Stromal cell of bone marrow (primary cell): ENCODE data around the gene LRRC9.
"Not testable (repeated sequence)": the region's sequence is repeated elsewhere in the genome, so short reads cannot be mapped to it uniquely, and the experiment has no call there.

Source experiments
- DNase-seq: peaks from one replicate; pipeline ENCODE4 v3.0.0-alpha.2; 2012; ENCODE audit warnings: low read depth

Gene LRRC9

GRCh38 chr14:59957890-59958289 is 37.9 kb downstream of the LRRC9 start:
- not testable (repeated sequence) for DNase-seq

GRCh38 chr14:59959668-59960067 is 39.7 kb downstream of the LRRC9 start:
- DNase-seq = no peak

DNA sequence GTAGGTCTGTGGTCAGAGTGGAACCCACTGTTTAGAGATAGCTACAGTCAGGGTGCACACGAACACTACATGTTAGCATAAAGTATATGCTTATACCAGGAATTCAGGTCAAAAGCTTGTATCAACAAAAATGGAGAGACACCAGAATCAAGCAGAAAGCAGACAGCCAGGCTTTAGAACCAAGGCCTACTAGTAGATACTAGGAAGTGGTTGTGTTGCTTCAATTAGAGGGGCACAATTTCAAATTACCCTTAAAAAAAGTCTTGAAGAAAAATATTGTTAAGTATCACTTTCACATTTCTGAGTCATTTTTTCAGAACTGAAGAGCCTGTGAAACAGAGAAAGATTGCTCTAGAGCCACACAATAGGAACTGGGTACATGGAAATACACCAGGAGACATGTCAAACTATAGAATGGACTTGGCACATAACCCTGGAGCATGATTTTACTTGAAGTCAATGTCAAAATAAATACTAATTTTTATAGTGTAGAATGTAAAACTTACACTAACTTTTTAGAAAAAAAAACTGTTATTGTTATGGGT is 41.6 kb downstream of the LRRC9 start:
- DNase-seq = no peak

GRCh38 chr14:59964251-59965007 is 44.5 kb downstream of the LRRC9 start:
- DNase-seq = no peak

GRCh38 chr14:59969319-59969718 is 49.4 kb downstream of the LRRC9 start:
- no peak for DNase-seq

DNA sequence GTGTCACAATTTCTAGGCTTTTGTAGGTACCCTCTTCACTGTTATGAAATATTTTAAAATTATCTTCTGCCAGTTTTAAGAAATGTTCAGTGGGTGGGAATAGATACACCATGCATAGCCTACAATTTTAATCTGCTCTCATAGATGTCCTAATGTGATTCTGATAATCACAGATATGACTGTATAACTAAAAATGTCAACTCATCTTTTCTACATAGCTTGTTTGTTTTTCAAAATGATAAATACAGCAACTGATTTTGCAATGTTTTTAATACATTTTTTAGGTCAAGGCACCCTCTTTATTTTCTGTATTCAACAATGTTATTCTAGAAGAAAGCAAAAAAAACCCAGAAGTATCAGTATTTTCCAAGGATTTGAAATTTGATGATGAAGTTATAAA is 61.6 kb downstream of the LRRC9 start:
- no peak for DNase-seq

GRCh38 chr14:59983048-59983447 is 63.1 kb downstream of the LRRC9 start:
- DNase-seq = no peak

- DNase-seq = no peak
These were observed 66.7 kb downstream of the LRRC9 start for GRCh38 chr14:59986556-59987059.

DNA sequence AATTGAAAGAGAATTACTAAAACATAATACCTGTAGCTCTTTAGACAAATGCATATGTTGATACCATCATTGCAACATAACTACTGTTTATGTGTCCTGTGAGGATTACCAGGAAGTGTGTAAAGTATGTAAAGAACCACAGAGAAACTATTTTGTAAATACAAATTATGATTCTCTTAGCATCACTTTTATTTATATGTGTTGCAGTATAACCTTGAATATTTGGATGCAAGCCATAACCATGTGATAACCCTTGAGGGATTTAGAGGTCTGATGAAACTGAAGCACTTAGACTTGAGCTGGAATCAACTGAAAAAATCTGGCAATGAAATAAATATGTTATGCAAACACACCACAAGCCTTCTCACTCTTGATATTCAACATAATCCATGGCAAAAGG is 77.5 kb downstream of the LRRC9 start:
- DNase-seq = no peak

- no peak for DNase-seq
These were observed 78.0 kb downstream of the LRRC9 start for GRCh38 chr14:59997966-59998365.

DNA sequence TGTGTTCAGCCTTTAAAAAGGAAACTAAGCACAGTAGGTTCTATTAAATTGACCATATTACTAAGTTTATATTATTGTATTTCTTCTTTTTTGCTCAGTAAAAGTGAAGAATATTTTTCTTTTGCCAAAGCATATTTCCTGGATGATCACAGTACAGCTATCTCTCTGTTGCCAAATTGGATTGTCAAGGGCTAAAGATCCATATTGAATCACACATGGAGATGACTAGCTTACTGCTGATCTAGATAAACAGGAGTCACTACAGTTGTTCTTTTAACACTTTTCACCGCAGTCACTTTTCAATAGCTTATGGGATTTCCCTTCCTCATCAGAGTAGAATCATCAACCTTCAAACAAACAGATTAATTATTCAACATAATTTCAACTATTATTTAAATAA is 78.6 kb downstream of the LRRC9 start:
- no peak for DNase-seq

GRCh38 chr14:60002819-60003492 is 83.0 kb downstream of the LRRC9 start:
- no peak for DNase-seq

DNA sequence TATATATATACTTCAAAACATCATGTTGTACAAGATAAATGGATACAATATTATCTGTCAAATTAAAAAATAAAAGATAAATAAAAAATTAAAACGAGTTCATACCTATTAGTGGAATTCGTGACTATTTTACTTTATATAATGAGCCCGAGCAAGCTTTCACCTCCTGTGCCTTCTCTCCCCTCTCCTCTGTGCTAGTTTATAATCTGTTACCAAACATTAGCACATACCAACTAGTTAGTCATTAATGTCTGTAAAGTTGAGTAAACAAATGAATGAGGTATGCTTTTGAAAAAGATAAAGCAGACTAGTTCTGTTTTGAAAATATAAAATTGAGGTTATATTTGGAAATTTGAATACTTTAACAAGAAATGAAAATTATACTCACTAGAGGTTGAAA is 84.0 kb downstream of the LRRC9 start:
- DNase-seq = no peak

GRCh38 chr14:60008042-60008441 is 88.1 kb downstream of the LRRC9 start:
- no peak for DNase-seq

DNA sequence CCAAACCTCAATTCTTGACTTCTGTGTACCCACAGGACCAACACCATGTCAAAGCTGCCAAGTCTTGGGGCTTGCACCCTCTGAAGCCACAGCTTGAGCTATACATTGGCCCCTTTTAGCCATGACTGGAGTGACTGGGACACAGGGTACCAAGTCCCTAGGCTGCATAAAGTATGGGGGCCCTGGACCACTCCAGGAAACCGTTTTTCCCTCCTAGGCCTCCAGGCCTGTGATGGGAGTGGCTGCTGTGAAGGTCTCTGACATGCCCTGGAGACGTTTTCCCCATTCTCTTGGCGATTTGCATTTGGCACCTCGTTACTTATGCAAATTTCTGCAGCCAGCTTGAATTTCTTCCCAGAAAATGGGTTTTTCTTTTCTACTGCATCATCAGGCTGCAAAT is 90.3 kb downstream of the LRRC9 start:
- not testable (repeated sequence) for DNase-seq

DNA sequence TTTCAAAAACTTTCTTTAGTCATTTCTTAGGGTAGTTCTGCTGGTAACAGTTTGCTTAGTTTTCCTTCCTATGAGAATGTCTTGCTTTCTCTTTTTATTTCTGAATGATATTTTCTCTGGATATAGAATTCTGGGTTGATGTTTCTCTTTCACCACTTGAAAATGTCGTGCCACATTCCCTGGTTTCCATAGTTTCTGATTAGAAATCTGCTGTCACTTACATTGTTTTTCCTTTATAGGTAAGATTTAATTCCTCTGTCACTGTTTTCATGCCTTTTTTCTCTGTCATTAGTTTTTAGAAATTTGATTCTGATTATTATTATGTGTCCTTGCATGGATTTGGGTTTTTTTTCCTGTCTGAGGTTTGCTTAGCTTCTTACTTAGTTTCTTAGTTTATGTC is 94.5 kb downstream of the LRRC9 start:
- no peak for DNase-seq

GRCh38 chr14:60021619-60022018 is 101.7 kb downstream of the LRRC9 start:
- DNase-seq = no peak

DNA sequence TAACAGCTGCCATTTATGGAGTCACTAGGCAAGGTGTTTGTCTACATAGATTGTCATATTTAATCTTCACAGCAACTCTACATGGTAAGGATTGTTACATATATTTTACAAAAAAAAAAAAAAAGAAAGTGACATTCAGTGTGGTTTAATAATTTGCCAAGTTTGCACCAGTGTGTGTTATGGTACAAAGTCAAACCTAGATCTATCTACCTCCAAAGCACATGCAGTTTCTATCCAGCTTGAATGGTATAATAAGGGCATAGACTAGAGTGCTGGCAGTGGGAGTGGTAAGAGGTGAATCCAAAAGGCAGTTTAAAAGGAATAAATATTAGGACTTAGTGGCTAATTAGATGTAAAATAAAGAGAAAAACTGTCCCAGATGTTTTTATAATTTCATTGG is 105.6 kb downstream of the LRRC9 start:
- DNase-seq = no peak

GRCh38 chr14:60035177-60035576 is 115.2 kb downstream of the LRRC9 start:
- no peak for DNase-seq

GRCh38 chr14:60047976-60048375 is 128.0 kb downstream of the LRRC9 start:
- not testable (repeated sequence) for DNase-seq

DNA sequence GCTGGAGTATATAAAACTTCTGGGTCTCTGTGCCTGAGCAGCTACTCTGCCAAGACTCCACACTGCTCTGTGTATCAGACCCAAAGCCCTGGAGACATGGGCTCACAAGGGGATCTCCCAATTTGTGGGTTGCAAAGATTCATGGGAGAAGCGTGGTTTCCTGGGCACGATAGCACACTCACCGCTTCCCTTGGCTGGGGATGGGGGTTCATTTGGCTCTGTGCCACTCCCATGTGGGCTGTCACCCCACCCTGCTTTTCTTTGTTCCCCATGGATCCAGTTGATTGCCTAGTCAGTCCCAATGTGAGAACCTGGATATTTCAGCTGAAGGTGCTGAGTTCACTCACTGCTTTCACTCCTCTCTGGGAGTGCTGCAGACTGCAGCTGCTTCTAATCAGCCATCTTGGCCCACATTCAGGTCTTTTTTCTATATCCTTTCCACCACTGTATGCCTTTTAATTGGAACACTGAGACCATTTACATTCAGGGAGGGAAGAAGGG is 131.8 kb downstream of the LRRC9 start:
- DNase-seq = peak; percentile 20

DNA sequence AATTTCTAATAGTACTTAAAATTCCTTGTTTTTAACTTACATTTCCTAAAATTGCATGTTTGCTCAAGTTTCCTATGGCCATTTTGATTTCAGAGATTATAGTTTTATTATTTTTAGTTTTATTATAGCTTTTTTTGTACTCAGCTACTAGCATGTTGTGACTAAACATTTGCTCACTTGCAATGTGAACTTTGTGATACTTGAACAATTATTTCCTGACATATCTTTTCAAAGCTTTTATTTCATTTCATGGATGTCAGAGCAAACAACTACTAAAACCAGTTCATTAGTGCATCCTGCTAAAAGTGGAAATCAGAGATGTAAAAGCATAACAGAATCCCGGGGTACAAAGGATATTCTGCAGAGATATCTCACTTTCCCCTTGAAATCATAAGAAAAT is 138.1 kb downstream of the LRRC9 start:
- no peak for DNase-seq

- DNase-seq = no peak
These were observed 141.4 kb downstream of the LRRC9 start for GRCh38 chr14:60061371-60061770.
